ENCODE data around the gene RNF166.

Gene RNF166

DNA sequence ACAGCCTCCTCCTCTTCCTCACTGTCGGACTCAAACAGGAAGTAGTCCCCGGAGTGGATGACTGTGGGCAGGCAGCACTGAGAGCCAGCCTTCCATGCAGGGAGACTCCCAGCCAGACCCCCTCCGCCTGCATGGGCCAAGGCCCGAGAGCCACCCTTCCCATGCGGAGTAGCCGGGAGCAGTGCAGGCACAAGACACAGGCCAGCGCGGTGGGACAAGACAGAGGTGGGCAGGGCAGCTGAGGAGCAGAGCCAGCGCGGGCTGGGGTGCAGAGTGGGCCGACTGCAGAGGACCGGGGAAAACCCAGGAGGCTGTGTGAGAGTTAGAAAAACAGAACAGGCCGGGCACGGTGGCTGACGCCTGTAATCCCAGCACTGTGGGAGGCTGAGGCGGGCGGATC, 17.7 kb upstream of the RNF166 start:
- no peak for DNase-seq (ENCODE audit: low read depth)

DNA sequence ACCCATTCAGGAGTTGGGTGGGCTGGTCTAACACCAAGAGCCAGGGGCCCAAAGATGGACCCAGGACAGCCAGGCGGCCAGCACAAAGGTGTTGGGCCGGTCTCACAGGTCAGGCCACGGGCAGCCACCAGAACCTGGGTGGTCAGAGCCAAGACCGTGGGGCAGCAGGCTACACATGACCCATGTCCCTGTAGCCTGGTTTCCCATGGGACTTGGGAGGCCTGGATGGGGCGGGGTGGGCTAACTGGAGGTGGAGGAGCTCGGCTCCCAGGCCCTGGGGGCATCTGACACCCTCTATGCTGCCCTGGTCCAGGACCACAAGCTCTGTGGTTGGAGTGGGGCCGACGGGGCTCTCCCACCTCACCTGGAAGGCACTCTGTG, 17.3 kb upstream of the RNF166 start:
- DNase-seq (ENCODE audit: low read depth): no peak

- no peak for DNase-seq (ENCODE audit: low read depth)
Measured at GRCh38 chr16:88722784-88723506, 16.7 kb upstream of the RNF166 start.

DNA sequence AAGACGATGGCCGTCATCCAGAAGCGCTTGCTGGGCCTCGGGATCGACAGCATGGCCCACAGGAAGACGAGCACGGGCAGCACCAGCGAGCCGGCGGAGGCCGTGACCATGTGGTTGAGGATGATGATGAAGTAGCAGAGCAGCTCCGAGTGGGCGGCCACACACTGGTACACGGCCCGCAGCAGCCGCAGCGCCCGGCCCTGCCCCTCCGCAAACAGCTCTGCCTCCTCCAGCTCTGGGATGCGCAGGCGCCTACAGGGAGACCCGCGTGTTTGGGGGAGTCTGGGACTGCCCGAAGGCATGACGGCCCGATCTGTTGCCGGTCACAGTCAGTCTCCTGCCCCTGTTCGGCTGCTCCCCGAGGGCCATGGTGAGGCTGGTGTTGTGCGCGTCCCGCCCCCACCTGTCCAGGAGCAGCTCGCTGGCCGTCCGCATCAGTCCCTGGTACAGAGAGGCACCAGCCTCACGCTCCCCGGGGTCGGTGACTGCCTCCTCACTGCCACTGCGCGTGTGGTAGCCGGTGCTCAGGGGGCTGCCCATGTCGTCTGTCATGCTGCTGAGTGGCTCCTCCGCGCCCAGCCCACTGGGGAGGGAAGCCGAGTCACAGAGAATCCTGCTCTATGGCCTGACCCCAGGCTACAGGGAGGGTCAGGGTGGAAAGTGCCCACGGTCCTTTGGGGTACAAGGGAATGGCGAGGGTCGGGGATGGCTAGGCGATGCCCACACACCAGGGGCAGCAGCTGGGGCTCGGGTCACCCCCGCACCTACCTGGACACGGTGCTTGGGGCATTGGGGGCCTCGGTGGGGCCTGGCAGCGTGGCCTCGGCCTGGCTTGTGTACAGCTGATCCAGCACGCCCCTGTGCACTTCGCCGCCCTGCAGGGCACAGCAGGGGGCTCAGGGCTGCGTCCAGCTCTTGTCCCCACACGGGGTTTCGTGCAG, 15.9 kb upstream of the RNF166 start:
- no peak for DNase-seq (ENCODE audit: low read depth)

DNA sequence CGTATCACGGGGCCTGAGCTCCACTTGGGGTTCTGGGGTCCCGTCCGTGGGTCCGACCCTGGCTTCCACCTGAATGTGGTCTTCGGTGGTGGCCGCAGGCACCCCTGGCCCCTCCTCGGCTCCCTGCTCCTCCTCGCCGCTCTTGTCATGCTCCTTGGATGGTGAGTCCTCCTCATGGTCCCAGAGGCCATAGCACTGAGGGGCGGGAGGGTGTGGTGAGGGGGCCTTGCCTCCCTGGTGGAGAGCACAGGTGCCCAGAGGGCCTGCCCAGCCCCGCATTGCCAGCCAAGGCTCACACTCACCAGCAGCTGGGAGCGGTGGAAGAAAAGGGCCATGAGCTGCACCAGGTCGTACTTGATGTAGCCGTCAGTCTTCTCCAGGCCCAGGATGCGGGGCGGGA, 15.0 kb upstream of the RNF166 start:
- no peak for DNase-seq (ENCODE audit: low read depth)

DNA sequence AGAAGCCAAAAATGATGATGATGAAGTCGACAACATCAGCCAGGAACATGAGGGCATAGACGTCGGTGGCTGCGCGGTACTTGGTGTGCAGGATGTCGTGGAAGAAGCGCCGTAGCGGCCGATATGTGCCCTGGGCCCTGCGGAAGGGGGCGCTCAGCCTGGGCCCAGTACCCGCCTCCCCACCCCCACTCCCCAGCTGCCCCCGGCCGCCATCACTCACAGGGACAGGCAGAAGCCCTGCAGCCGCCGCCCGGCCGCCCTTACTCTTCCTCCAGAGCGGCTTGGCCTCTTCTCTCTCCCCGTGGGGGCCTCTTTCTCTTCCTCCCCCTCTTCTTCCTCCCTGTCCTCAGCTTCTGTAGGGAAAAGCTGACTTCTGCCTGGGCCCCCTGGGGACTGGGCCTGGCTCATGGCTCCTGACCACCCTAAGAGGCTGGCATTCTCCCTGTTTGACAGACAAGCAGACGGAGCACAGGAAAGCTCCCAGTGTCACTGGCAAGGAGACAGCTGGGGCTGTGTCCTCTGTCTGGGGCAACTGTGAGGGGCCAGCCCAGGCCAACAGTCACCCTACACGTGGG, 14.3 kb upstream of the RNF166 start:
- DNase-seq (ENCODE audit: low read depth): no peak

GRCh38 chr16:88719933-88720296, 13.7 kb upstream of the RNF166 start:
- no peak for DNase-seq (ENCODE audit: low read depth)

DNA sequence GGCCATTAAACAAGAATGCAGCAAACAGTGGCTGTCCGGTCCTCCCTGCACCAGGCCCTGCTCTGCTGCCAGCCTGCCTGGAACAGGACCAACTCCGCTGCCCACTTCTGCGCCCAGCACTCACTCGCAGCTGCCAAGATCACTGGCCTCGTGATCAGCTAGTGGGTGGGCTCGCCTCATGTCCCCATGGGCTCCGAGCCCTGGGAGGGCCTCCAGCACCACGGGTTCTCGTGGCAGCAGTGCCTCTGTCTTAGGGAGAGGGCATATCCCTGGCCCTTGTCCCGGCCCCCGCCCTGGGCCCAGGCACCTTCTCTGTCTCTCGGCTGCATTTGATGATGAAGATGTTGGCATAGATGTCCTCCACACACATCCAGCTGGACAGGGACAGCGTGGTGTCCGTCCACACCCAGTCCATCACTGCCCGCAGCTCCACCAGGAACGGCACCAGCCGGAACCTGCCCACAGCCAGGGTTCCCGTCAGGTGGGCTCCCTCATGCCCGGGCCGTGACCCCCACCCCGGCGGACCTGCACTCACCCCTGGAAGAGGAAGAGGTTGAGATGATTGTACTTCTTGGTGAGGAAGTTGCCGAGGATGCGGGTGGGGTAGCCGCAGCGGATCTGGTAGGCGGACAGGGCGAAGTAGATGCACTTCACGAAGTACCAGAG, 13.2 kb upstream of the RNF166 start:
- DNase-seq (ENCODE audit: low read depth): no peak

GRCh38 chr16:88718178-88718577, 12.0 kb upstream of the RNF166 start:
- DNase-seq (ENCODE audit: low read depth): no peak

- no peak for DNase-seq (ENCODE audit: low read depth)
Measured at GRCh38 chr16:88716601-88717001, 10.4 kb upstream of the RNF166 start.

- no peak for DNase-seq (ENCODE audit: low read depth)
Measured at GRCh38 chr16:88716201-88716600, 10.0 kb upstream of the RNF166 start.

- DNase-seq (ENCODE audit: low read depth): no peak
Measured at GRCh38 chr16:88715312-88716190, 9.3 kb upstream of the RNF166 start.

DNA sequence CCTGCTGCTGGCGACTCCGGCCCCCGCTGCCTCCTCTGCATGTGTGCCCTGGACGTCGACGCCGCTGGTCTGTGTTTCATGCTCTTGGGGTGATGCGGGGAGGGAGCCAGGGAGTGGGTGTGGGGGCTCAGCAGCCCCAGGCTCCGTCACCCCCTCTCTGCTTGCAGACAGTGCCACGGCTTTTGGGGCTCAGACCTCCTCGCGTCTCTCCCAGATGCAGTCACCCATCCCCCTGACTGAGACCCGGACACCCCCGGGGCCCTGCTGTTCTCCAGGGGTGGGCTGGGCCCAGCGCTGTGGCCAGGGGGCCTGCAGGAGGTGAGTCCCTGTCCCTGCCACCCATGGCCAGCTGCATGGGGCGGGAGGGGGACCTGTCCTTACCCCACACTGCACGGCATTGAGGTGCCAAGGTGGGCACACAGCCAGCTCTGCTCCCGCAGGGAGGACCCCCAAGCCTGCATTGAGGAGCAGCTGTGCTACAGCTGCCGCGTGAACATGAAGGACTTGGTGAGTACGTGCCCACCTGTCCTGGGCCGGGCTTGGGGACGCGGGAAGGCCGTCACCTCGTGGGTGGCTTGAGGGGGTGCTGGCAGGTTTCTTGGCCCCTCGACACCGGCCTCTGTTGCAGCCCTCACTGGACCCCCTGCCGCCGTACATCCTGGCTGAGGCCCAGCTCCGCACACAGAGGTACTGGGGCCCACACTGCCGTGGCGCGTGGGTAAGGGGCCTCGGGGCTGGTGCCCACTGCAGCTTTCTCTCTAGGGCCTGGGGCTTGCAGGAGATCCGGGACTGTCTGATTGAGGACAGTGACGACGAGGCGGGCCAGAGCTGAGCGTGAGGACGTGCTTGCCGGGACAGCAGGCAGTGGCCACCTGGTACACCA, 8.5 kb upstream of the RNF166 start:
- no peak for DNase-seq (ENCODE audit: low read depth)

DNA sequence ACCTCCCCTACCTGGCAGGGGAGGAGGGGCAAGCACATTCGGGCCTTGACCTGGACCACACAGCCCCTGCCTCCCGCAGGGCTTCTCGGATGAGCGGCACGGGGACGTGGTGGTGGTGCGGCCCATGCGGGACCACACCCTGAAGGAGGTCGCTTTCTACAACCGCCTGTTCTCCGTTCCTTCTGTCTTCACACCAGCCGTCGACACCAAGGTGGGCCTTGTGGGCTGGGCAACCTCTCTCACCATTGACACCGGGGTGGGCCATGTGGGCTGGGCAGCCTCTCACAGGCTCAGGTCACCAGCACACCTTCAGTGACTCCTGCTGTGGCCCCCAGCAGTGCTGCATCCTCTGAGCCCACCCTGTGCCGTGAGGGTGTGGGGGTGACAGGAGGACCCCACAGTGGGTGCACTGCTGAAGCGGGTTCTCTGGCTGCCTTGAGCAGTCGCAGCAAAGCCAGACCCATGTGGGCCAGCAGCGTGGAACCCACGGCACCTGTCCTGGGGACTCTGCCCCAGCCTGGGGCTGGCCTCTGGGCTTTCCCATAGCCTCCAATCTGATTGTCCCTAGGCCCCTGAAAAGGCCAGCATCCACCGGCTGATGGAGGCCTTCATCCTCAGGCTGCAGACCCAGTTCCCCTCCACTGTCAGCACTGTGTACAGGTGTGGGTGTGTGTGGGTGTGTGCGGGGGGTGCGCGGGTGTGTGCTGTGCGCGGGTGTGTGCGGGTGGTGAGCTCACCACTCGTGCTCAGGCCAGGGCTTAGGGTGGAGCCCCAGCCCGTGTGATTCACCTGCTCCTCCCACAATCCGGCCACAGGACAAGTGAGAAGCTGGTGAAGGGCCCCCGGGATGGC, 7.6 kb upstream of the RNF166 start:
- peak; percentile 62 for DNase-seq (ENCODE audit: low read depth)

- no peak for DNase-seq (ENCODE audit: low read depth)
Measured at GRCh38 chr16:88713054-88713453, 6.8 kb upstream of the RNF166 start.

DNA sequence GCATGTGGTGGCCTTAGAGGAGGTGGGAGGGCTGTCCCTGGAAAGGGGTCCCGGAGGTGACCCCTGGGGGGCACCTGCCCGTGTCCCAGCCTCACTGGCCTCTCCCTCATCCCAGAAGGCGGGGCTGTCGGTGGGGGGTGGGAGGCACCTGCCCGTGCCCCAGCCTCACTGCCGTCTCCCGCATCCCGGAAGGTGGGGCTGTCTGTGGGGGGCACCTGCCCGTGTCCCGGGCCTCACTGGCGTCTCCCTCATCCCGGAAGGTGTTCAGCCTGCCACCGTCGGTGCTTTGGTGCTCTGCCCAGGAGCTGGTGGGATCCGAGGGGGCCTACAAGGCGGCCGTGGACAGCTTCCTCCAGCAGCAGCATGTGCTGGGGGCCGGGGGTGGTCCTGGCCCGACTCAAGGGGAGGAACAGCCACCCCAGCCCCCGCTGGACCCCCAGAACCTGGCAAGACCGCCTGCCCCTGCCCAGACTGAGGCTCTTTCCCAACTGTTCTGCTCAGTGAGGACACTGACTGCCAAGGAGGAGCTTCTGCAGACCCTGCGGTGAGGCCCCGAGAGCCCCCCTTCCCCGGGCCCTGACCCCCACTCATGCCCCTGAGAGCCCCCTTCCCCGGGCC, 6.3 kb upstream of the RNF166 start:
- no peak for DNase-seq (ENCODE audit: low read depth)

GRCh38 chr16:88711750-88712340, 5.6 kb upstream of the RNF166 start:
- no peak for DNase-seq (ENCODE audit: low read depth)

GRCh38 chr16:88710556-88710955, 4.3 kb upstream of the RNF166 start:
- no peak for DNase-seq (ENCODE audit: low read depth)
